GM12872 (cell line): ENCODE measurements around the gene PKDCC.

Experiments used
- TF ChIP-seq, protein P1 (sequence below): IDR thresholded peaks from 3 replicates; pipeline ENCODE4 v1.5.1; 2011; ENCODE audit warnings: low read depth, mild to moderate bottlenecking, low read length, moderate library complexity; ENCODE audit not compliant: insufficient read depth

PKDCC gene

DNA sequence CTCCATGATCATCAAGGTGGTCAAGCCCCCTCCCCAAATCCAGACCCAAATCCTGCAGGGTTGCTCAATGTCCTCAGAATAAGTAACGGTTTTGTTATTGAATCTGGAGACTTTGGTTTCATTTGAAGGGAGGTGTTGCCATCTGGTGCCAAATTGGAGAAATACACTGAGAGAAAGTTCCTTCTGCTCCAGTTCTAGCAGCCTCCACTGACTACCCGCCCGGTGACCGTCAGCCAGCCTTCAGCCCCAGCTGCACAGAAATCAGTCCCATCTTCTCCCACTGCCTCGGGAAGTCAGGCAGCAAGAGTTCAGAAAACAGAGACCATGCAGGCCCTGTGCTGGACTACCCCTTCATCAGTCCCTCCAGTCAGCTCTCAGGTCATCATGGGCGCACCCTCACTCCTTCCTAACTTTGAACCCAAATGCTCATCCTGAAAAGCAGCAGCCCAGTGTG is 38.7 kb downstream of the PKDCC start:
- TF ChIP-seq, protein P1, sequence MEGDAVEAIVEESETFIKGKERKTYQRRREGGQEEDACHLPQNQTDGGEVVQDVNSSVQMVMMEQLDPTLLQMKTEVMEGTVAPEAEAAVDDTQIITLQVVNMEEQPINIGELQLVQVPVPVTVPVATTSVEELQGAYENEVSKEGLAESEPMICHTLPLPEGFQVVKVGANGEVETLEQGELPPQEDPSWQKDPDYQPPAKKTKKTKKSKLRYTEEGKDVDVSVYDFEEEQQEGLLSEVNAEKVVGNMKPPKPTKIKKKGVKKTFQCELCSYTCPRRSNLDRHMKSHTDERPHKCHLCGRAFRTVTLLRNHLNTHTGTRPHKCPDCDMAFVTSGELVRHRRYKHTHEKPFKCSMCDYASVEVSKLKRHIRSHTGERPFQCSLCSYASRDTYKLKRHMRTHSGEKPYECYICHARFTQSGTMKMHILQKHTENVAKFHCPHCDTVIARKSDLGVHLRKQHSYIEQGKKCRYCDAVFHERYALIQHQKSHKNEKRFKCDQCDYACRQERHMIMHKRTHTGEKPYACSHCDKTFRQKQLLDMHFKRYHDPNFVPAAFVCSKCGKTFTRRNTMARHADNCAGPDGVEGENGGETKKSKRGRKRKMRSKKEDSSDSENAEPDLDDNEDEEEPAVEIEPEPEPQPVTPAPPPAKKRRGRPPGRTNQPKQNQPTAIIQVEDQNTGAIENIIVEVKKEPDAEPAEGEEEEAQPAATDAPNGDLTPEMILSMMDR, result peak; percentile 68

DNA sequence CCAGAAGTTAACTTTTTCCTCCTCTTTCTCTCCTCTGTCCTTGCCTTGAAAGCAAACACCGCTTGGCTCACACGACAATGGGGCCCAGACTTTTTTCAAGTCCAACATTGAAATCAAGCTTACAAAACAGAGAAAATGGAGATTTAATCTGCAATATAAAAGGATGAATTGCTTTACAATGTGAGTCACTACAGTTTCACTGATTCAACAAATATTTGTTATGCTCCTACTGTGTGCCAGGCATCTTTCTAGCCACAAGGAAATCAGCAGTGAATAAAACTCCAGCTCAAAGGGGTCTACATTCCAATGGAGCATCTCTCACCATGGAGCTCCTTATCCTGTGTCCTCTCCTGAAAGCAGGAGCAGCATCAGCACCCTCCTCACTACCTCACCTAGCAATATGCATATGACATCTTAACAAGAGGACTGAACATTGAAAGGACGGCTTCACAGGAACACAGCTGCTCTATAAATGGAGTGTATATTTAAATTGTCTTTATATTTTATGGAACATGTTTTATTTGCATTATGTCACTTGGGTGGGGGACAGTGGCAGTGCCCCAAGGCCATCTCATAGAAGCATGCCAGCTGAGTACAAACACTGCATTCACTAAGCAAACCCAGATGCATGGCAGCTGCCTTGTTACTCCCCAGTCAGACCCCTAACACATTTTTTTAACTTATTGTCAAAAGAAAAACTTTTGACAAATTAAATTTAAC is 39.5 kb downstream of the PKDCC start:
- TF ChIP-seq, protein P1, result no peak

DNA sequence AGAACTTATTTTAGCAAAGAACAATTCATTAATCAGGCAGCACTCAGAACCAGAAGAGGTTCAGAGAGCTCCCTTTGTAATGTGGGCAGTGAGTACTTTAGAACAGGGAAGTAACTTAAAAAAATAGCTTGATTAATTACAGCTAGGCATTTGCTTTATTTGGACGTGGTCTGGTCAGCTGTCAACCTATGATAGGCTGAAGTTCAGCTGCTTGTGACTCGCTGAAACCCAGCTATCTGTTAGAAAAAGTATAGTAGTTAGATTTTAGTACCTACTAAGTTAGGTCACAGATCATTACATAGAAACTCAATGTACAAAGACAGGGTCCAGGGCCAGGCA is 40.0 kb downstream of the PKDCC start:
- TF ChIP-seq, protein P1, result no peak

DNA sequence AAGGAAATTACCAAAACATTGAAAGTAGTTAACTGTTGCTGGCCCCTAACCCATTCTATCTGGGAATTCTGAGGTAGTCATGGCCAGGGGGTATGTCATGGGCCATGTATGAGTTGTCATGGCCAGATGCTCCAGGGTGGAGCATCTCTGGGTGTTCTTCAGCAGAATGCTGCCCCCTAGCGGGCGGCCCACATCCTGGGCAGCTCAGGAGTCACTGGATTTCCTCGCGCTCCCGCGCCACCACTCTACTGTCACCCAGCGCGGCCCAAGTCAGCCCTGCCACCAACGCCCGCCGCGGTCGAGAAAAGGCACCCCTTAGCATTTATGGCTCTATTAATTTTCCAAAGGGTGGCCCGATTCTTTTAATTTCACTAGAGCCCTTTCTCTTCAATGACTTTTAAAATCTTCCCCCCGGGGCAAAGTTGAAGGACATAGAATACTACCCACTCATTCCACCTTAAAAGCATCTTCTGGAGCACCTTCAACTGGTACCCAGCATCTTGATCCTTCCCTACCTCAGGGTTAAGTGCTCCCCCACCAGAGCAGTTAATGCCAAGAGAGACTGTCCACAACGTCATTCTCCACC is 41.6 kb downstream of the PKDCC start:
- TF ChIP-seq, protein P1, result peak; percentile 80

DNA sequence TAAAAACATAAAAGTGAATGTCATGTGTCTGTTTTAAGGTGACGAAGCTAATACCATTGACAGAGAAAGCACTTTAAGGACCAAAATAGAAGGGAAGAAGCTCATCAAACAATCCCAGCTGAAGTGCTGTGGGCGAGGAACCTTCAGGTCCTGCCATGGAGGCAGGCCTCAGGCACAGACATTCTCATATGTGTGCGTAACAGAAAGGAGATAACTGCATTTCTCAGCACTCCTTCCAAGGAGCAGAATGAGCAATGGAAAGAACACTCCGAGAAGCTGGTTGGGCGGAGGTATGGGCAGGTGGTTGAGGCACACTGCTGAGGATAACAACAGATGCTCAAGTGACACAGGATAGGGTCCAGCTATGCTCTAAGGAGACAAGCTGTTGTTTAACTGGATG is 42.4 kb downstream of the PKDCC start:
- TF ChIP-seq, protein P1, result no peak

DNA sequence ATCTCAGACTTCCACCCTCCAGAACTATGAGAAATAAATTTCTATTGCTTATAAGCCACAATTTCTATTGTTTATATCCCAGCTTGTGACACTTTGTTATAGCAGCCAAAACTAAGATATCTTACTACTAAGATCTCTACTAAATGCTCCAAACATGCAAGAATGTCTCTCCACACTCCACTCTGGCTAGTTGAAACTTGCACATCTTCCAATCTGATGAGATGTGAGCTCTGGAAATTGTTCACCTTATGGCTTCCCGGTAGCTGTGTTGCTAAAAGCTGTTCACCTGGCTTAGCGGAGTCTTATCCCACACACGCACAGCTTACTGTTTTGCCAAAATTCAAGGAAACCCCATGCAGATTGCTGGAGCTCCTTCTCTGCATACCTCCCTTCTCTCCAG is 43.9 kb downstream of the PKDCC start:
- TF ChIP-seq, protein P1, result no peak

DNA sequence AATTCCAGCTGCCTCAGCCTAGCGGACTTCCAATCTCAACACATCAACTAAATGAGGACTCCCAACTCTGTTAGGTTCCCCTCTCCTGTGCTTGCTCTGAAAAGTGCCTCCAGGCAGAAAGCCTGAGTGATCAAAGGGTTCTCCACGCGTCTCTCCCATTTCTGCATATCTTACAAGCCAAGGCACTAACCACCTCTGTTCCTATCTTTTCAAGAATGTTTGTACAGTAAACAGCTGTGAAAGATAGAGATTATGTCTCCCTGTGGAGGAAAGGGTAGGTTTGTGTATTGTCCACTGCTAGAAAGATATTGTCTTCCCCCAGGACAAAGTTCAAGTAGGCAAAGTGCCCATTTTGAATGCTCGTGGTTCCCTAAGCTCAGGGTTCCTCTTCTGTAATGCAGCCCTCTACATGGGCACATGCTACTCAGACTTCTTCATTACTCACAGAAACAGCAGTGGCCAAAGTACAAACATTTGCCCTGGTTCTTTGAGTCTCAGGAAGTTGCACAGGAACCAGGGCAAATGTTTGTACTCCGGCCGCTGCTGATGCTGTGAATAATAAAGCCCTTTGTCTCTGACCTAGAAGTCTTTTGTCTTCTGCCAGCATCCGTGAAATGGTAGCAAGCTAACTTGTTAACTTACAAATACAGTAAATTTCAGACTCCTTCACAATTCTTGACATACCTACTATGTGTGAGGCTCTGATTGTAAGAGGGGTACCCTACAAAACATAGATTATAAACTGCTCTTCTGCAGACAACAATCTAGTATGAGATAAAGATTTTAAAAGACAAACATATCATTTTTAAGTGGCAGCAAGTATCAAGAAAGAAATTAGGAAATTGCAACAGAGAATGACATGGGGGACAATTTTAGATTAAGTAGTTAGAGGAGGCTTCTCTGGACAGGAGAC is 44.5 kb downstream of the PKDCC start:
- TF ChIP-seq, protein P1, result no peak
